Stimulated activated CD8-positive, alpha-beta memory T cell treated with anti-CD3 and anti-CD28 coated beads, Interleukin-4, amount 100 ng/mL, for 1 hour (primary cell): Measurements from ENCODE around the gene ZNRF3.
"Not testable (repeated sequence)": the region's sequence is repeated elsewhere in the genome, so short reads cannot be mapped to it uniquely, and the experiment has no call there.

Experiments used
- DNase-seq, 2 donors: peaks; one replicate each; pipeline ENCODE4 v3.0.0-alpha.2; 2020; ENCODE audit warnings: low read depth in 2 of 2, low spot score in 1 of 2

Gene ZNRF3

DNA sequence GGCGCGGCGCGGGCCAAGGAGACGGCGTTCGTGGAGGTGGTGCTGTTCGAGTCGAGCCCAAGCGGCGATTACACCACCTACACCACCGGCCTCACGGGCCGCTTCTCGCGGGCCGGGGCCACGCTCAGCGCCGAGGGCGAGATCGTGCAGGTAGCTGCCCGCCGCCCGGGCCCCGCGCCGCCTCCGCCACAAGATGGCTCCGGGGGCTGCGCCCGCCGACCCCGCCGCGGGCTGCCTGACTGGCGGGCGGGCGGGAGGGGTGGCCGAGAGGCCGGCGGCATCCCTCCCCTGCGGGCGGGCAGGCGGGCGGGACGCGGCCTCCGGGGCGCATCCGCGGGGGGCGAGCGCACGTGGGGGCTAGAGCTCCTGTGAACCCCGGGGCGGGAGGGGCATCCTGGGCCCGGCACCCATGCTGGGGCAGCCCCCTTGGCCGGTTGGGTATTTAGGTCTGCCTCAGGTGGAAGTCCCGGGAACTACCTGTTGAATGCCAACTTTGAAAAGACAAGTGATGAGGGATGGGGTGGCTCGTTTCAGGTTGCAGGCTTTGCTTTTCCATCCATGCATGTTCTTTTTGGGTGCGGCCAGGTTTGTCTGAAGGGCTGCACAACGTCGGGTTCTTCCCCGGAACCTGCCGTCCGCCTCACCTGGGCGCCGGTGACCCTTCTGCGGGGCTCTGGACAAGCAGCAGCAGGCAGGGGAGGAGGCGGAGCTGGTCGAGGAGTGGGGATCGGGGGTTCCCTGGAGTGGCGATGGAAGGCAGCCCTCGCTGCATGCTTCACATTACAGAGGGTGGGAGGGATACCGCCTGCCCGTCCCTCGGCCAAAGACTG is 760 bp downstream of the ZNRF3 start:
- DNase-seq: no peak

DNA sequence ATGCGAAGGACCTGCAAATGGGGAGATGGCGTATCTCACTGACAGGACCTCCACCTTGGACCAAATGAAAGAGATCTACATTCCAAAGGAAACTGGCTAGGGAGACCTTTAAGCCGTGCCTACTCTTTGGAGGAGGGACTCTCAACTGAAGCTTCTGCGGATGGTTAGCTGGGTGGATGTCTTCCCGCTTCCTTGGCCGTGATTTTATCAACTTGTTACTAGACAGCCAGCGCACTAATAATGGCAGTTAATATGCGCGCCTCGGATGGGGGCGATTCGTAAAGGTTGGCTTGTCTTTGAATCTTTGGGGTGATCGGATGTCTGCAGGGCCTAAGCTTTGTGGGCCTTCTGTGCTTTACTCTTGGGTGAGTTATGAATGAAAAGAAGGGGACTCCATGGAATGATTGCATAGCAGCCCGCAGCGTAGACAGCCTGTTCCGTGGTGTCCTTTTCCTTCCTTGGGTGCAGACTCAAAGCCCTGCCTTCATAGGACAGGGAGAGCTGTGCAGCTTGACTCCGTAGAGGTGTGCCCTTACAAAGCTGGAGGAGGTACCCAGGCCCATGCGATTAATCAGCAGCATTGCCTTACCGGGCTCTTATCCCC is 1.5 kb downstream of the ZNRF3 start:
- no peak for DNase-seq

DNA sequence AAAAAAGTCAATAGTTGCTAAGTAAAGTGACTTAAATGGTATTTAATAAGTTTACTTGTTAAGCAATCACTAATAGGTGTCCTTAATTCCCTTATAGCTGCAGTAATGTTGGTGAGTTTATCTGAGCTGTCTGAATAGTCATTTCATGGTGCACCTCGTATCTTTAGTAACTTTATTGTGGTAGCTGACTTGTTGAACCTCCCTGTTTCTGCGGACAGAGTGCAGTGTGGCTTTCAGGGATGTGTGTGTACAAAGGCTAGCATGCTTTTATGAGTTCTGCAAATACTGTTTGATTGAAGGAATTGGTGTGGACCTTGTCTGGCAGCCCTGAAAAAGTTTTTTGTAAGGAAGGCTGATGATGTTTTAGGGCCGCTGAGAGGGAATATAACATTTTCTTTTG is 2.6 kb downstream of the ZNRF3 start:
- no peak for DNase-seq

DNA sequence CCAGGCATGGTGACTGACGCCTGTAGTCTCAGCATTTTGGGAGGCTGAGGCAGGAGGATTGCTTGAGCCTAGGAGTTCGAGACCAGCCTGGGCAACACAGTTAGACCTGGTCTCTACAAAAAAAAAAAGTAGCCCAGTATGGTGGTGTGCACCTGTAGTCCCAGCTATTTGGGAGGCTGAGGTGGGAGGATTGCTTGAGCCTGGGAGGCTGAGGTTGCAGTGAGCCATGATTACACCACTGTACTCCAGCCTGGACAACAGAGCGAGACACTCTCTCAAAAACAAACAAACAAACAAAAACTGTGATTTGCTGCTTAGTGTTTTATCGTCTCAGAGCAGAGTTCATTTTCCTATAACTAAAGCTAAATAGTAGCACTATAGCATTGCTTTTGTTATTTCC is 3.3 kb downstream of the ZNRF3 start:
- not testable (repeated sequence) for DNase-seq

DNA sequence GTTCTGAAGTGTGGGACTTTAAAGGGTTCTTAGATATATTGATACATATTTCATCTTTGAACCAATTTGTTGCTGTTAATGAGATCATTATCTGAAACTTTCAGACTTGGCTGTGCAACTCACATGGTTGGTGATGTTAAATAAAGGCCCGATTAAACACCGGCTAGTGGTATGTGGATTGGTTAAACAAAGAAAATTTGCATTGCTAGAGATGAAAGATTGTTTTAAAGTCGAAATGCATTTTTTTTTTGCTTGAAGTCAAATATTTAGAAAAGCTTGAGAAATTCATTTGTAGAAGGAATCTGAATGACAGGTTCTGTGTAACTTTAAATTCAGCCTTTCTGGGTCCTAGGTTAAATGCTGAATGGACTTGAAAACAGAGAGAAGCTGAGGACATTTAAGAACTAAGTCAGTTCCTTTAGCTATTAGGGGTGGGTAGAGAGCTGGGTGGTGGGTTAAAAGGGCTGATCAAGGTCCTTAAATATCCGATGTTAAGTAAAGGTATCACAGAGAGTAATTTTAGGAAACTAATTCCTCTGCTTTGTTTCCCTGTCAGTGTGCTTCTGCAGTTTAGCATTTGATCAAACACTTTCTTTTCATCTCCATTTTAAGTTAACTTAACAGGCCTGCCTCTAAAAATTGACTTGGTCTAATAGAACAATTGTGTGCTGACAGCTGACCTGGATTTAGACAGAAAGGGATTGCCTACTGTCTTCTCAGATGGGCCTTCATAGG is 4.5 kb downstream of the ZNRF3 start:
- no peak for DNase-seq

DNA sequence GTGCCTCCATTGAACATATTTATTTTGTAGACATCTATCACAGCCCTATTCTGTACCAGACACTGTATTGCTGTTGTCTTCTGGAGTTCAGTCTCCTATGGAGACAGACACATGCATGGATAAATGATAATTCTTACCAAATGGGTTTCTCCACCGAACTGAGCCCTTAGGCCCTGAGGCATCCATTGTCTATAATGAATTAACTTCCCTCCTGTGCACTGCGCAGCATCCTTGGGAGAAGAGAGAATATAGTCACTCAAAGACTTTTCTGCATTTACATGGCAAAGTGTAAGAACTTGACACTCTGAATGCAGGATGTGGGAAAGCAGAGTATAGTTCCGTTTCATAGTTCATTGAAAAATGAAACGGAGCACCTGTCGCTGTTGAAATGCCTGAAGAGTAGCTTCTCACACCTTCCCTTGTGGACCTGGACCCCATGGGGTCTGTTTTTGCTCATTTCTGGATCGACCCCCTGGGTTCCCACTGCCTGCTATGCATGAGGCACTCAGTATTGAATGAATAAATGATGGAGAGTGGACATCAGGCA is 6.2 kb downstream of the ZNRF3 start:
- DNase-seq: no peak

DNA sequence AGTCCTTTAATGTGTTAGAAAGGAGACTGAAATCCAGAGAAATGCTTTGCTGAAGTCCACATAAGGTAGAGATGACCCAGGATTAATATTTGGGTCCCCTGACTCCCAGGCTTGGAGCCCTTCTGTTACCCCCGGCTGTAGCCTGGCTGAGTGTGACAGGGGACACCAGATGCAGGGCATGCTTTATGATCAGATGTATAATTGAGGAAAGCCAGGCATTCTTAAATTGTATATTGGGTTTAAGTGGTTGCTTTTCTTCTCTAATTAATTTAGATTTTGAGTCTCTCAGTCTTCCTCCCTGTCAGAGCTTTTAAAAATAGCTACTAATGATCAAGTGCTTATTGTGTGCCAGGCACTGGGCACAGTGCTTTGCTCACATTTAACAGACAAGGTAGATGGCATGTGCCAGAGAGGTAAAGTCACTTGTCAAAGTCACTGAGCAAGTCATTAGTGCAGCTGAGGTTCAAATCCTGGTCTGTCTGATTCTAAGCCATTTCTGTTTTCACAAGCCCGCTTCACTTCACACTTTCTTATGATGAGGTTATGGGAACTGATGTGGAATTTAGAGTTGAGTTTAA is 7.9 kb downstream of the ZNRF3 start:
- no peak for DNase-seq

DNA sequence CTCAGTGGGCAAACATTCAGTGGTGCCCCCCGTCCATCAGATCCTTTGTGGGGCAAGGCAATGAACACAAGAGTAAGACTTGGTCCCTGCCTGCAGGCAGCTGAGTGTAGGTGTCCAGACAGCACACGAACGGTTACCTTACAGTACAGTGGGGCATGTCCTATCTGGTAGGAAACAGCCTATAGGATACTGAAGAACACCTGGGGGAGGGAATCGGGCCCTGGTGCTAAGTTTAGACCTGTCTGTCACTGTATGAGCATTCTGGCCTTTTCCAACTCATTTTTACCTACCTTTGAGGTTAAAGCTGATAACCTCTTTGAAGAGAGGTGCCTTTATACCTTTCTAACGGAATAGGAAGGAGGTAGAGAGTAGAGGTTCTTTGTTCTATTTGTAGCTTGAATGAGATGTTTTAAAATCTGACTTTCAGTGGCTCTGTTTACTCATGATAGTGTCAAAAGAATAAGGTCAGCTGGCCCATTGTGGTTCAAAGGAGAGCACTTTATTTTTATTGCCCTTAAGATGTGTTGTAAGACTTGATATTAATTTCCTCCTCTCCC is 8.9 kb downstream of the ZNRF3 start:
- DNase-seq: no peak

DNA sequence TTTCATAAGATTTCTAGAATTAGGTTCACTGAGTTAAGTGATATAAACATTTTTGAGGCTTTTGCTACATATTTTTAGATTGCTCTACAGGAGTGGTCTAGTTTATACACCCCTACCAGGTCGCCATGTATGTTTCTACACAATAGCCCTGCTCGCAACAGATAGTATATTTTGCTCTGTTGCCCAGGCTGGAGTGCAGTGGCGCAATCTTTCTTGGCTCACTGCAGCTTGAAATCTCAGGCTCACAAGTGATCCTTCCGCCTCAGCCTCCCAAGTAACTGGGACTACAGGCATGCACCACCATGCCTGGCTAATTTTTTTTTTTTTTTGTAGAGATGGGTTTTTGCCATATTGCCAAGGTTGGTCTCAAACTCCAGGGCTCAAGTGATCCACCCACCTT is 10.4 kb downstream of the ZNRF3 start:
- no peak for DNase-seq

DNA sequence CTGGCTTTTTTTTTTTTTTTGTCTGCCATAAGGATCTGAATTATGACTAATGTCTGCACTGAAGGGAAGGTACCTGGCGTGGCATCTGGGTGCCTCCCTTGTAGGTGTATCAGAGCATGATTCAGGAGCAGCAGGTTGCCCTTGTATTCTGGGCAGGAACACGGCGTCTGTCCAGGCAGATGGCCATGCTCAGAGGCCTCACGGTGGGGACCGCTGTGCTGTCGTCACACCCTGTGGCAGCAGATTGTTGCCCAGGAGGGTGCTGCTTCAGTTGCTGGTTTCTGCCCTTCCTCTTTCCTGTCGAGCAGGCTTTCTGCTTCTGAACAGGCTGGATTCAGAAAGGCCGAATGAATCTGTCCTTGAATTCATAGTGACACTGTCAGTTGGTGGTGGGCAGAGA is 11.0 kb downstream of the ZNRF3 start:
- DNase-seq: no peak

DNA sequence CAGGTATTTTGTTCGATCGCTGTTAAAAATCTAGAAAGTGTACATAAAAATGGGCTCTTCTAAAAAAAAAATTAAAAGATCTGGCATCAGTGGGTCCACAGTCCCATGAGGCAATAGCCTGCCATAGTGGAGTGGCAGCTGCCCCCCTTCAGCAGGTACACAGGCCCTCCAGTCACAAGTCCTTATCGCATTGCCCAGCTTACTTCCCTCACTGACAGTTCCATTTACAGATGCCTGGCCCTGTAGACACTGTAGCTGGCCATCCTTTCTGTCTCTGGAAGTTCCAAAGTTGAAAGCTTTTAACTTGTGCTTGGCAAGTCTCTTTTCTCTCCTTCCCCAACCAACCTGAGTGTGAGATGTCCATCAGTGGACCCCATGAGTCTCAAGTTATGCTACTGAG is 11.4 kb downstream of the ZNRF3 start:
- DNase-seq: no peak

DNA sequence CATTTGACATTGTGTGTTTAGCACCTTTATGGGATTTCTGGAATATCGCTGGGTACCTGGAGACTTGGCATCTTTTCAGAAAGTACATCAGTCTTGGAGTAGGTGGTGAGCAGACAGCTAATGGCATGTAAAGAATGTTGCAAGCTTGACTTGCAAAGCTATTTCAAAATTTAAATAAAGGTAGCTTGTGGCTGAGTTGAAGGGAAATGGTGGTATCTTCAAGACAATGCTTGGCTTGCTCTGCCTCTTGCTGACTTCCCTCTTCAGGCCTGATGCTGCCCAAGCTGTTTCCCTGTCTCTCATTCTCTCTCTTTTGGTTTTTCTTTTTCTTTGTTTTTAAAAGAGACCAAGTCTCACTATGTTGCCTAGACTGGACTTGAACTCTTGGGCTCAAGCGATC is 13.2 kb downstream of the ZNRF3 start:
- DNase-seq: no peak

DNA sequence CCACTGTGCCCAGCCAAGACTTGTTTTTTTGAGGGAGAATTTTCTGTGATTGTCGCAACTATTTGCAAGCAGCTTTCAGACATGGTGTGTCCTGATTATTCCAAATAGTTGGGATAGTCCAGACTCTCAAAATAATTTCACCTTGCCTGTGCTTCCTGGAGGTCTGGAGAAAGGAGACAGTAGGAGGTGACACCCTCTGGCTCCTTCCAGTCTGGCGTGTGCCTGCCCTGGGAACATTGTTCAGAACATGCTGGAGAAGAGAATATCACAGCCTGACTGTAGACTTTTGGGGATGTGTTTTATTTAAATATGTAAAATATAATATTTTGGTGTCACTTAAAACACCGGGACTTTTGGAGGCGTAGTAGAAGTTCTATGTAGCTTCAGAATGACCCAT is 14.9 kb downstream of the ZNRF3 start:
- DNase-seq: no peak

DNA sequence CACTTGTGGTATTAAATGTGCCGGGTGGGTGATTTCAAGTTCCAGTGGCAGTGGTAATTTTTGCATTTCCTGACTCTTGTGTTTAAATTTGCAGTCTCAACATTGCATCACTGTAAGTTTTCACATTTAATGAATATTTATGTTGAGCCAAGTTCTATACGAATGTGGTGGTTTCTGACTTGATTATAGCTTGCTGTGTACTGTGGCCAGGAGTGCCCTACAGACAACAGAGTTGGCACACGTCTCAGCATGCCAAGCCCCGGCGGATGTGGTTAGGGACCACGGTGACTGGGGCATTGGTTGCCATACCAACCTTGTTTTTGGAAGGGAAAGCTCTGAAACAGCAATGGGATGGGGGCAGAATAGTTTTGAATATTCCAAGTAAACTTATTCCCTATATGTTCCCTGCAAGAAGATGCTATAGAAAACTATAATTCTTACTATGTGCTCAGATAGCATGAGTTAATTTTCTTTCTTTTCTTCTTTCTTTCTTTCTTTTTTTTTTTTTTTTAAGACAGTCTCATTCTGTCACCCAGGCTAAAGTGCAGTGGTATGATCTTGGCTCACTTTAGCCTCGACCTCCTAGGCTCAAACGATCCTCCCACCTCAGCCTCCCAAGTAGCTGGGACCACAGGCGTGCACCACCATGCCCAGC is 16.0 kb downstream of the ZNRF3 start:
- no peak for DNase-seq

DNA sequence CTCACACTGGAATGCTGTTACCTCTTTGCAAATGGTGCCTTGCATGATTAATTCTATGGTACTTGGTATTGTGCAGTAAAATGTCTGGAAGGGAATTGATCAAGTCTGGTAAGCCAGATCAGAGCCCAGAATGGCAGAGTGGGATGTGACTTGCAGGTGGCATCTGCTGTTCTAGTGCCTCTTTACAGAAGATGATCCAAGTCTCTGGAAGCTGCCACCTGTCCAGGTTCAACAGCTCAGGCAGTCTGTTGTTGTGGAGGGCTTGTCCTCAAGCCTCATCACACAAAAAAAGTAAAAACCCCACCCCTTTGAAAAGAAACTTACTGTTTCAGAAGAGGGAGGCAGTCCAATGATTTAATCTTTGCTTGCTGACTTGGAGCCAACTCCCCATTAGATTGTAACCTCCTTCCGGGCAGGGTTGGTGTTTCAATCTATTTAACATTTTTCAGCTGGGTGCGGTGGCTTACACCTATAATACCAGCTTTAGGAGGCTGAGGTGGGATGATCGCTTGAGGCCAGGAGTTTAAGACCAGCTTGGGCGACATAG is 17.1 kb downstream of the ZNRF3 start:
- DNase-seq: no peak

DNA sequence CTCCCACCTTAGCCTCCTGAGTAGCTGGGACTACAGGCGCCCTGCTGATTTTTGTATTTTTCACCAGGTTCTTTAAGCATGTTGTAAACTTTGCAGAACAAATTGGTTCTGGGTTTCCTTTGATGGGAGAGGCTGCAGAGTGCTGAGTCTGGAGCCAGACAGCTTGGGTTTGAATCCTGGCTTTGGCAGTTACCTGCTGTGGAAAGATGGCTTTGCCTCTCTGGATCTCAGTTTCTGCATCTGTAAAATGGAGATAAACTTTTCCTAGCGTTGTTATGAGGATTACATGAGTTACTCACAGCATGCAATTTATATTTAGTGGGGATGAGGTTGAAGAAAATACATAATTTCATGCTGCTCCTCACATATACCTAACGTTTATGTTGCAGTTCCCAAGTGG is 19.1 kb downstream of the ZNRF3 start:
- no peak for DNase-seq

DNA sequence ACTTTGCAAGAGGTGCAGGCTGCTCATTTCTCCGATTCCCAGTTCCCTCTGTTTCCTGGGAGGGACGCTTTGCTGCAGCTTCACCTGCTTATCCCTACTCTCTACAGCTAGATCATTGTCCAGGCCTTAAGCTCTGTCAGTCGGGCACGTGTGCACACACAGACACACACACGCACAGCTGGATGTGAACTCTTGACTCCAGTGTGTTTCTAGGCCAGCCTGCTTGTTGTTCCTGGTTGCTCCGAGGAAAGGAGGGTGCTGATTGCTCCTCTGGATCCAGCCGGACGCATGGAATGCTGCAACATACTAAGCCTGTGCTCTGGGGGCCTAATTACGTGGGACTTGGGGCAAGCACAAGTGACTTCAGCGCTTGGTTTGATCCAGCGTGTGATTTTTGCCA is 19.7 kb downstream of the ZNRF3 start:
- no peak for DNase-seq

DNA sequence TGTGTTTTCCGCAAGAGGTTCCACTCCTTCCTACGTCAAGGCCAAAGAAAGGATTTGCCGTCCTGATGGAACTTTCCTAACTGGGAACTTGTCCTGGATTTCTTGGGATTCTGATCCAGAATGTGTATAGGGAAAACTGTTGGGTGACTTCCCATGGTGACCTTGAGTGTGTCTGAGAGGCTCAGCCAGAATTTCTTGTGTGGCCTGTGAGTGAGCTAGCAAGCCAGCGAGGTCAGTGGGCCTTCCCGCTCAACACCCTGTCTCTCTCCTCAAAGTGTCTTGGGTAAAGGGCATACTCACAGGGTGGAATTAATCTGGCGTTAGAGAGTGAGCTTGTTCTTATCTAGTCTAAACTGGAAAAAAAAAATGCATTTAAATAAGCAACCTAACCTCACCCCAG is 20.4 kb downstream of the ZNRF3 start:
- no peak for DNase-seq

DNA sequence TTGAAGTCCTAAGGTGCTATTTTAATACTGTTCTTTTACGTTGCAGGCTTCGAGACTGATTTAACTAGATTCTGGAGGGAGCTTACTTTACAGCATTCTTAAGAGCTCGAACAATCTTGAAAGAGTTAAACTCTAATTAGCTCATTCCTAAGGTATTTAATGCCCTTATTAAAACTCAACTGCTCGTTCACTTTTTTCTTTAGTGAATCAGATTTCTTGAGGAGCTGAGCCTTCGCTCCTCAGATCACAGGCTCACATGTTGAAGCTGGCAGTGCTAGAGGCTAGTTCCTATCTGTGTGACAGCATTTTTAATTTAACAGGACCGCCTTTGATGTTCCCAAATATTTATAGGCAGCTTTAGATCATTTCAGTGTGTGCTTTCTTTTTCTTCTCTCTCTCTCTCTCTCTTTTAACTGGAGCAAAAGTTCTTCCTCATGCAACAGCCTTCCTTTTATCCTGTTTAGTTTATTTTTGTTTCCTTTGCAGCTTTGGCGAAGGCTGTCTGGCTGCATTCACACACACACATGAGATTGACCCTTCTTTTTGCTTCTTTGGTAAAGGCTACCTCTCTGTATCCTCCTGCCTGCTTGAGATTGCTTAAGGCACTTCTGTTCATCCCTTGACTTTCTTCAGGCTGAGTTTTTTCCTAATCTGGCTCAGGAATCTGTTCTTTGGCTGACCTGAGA is 21.0 kb downstream of the ZNRF3 start:
- no peak for DNase-seq

DNA sequence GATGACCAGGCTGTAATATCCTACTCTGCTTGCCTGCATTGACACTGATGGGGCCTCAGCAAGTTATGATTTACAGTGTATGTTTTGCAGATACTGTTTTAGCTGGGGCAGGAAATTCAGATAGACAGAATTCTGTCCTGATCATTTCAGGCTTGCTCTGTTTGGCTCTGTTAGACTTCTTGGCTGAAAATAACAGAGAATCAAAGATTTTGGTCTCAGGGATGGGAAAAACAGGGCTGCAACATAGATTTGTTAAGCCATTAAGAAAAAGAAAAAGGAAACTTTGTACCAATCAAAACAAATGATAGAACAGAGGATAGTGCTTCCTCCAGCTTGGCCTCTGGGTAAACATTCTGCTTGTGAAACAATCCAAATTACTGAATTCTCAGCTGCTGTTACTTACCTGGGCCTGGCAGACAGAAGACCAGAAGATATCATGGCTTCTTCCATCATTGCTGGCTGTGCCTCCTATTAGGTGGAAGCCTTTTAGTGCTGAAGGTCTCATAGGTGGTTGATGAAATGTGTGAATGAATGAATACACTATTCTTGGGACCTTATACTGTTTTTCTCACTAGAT is 22.0 kb downstream of the ZNRF3 start:
- no peak for DNase-seq
